Calu3 (cell line): ENCODE results near the gene IRAK2. TPM values are rescaled to one million over a fixed set of nuclear protein-coding genes. Genes with fewer than 3 reads are reported as not detected.

Experiments used
- BruUV-seq: library from RNA; stranded (reverse); fragments of 400-500 nt; replicated peaks from 2 replicates; lab custom pipeline; 2021; lab: Mats Ljungman, UMichigan
- CTCF ChIA-PET: fragments of 300-600 bp; sonication (Branson Sonifier 250); formaldehyde crosslinking; loops from one replicate; lab custom pipeline; 2022; ENCODE audit warnings: antibody characterized with exemption; lab: Charles Lee
- DNase-seq: peaks from one replicate; pipeline ENCODE4 v3.0.0; 2022
- H3K27ac Mint-ChIP-seq: one replicate; pipeline ENCODE4 v1.8.0; 2022; ENCODE audit warnings: mixed read lengths; ENCODE audit not compliant: unreplicated experiment
- H3K27me3 Mint-ChIP-seq: one replicate; pipeline ENCODE4 v1.8.0; 2022; ENCODE audit warnings: mixed read lengths; ENCODE audit not compliant: unreplicated experiment
- H3K36me3 Mint-ChIP-seq: one replicate; pipeline ENCODE4 v1.8.0; 2022; ENCODE audit warnings: mild to moderate bottlenecking, moderate library complexity, mixed read lengths; ENCODE audit not compliant: insufficient read depth, unreplicated experiment
- H3K4me1 Mint-ChIP-seq: one replicate; pipeline ENCODE4 v1.8.0; 2022; ENCODE audit warnings: mild to moderate bottlenecking, low read depth, mixed read lengths; ENCODE audit not compliant: unreplicated experiment
- H3K4me3 Mint-ChIP-seq: one replicate; pipeline ENCODE4 v1.8.0; 2022; ENCODE audit warnings: mild to moderate bottlenecking, low read depth, moderate library complexity, mixed read lengths; ENCODE audit not compliant: unreplicated experiment
- H3K9me3 Mint-ChIP-seq: one replicate; pipeline ENCODE4 v1.8.0; 2022; ENCODE audit warnings: low read depth, mixed read lengths; ENCODE audit not compliant: unreplicated experiment
- intact Hi-C: fragments of 100-400 bp; cut with micrococcal nuclease; formaldehyde crosslinking; loops from one replicate; pipeline ENCODE4 v1.10.0; 2022; ENCODE audit not compliant: unreplicated experiment
- total RNA-seq: library from RNA; stranded (reverse); gene quantifications from 2 replicates; pipeline ENCODE4 v1.2.3, GENCODE V29; 2022
- TF ChIP-seq, protein P1 (sequence below): fragments of 200-600 bp; IDR thresholded peaks from one replicate; pipeline ENCODE4 v1.8.0; 2022; ENCODE audit warnings: antibody characterized with exemption; ENCODE audit not compliant: unreplicated experiment

IRAK2 gene
- total RNA-seq, 1 experiment from 2014 or later = 31.6 TPM

DNA sequence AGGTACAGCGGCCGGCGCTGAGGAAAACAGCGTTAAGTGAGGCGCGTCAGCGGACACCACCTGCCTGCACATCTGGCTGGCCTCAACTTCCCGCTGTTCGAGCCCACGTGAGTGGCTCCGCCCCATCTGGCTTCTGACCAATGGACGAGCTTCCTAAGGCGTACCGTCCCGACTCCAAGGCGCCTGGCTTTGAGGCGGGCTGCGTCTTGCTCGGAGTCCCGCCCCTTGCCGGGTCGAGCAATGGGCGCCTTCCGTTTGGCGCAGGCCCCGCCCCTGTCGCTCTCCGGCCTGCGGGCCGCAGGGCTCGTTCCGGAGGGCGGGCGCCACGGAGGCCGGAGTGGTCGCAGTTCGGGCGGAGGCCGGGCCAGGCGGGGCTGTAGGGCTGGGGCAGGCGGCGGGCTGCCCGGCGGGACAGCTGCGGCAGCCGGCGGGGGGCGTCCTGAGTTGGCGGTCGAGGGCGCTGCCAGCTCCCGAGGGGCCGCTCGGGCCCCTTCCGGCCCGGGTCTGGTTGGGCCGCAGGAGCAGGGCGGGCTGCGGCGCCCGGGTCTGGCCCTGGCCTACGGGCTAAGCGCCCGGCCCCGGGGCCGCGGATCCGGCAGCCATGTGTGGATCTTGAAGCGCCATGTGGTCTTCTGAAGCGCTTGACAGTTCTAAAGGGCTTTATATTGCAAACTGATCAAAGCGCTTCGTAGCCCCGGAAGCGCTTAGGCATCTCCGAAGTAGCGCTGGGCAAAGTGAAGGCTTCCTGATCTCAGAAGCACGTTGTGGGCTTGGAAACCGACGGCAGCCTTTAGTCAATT, 83.7 kb downstream of the IRAK2 start, which contains the start of gene TATDN2:
TSS of gene TATDN2 (plus strand) at position 276 of the 800 bp plus-strand sequence. CDS start 742 bp downstream, outside the sequence.
- peaks cover 71% of the 10 kb centered on the region for H3K36me3 Mint-ChIP-seq
- TSS peak; percentile 72 for BruUV-seq

DNA sequence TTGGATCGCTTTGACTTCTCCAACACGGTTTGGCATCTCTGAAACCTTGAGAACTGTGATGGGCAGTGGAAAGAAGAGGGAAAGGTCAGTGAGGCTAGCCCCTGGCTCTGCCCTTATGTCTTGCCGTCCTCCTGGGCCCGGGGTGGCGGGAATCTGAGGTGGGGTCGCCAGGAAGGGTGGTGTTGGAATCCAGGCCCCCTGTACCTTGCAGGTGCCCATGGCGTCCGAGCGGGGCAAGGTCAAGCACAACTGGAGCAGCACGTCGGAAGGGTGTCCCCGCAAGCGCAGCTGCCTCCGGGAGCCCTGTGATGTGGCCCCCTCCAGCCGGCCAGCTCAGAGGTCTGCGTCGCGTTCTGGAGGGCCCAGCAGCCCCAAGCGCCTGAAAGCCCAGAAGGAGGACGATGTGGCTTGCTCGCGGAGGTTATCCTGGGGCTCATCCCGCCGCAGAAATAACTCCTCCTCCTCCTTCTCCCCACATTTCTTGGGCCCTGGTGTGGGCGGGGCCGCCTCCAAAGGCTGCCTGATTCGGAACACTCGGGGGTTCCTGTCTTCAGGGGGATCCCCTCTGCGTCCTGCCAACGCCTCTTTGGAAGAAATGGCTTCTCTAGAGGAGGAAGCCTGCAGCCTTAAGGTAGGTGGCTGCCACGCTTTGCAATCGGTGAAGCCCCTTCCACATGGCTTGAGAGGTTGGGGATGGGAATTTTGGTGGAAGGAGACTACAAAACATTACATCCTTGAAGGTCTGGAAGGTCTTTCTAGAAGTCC, 84.4 kb downstream of the IRAK2 start:
- peaks cover 71% of the 10 kb centered on the region for H3K36me3 Mint-ChIP-seq
- DNase-seq = peak; percentile 28
- H3K4me3 Mint-ChIP-seq = peak overlapping the region; percentile 86
- peak overlapping the region; percentile 69 for H3K27ac Mint-ChIP-seq
- no peaks in the 10 kb centered on the region for H3K27me3 Mint-ChIP-seq
- no TSS peak for BruUV-seq
- intact Hi-C loops = no loop called here
- CTCF ChIA-PET = interaction anchor here (0.7 to 0.9 kb wide), 4 partner anchors 65 to 1692 kb away, joined by 3 to 4 read pairs (median 4); no protein-coding TSS in a partner anchor
- H3K9me3 Mint-ChIP-seq = no peaks in the 10 kb centered on the region
- TF ChIP-seq, protein P1, sequence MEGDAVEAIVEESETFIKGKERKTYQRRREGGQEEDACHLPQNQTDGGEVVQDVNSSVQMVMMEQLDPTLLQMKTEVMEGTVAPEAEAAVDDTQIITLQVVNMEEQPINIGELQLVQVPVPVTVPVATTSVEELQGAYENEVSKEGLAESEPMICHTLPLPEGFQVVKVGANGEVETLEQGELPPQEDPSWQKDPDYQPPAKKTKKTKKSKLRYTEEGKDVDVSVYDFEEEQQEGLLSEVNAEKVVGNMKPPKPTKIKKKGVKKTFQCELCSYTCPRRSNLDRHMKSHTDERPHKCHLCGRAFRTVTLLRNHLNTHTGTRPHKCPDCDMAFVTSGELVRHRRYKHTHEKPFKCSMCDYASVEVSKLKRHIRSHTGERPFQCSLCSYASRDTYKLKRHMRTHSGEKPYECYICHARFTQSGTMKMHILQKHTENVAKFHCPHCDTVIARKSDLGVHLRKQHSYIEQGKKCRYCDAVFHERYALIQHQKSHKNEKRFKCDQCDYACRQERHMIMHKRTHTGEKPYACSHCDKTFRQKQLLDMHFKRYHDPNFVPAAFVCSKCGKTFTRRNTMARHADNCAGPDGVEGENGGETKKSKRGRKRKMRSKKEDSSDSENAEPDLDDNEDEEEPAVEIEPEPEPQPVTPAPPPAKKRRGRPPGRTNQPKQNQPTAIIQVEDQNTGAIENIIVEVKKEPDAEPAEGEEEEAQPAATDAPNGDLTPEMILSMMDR = no peak
- H3K4me1 Mint-ChIP-seq = peaks cover 8% of the 10 kb centered on the region

More for the DNA sequence above, 83.7 kb downstream of the IRAK2 start, which contains the start of gene TATDN2:
- CTCF ChIA-PET = interaction anchor here (0.9 to 1.4 kb wide), 2 partner anchors 42 to 80 kb away, joined by 3 to 4 read pairs; no protein-coding TSS in a partner anchor
- intact Hi-C loops = no loop called here
- H3K27ac Mint-ChIP-seq = peak within 1 kb of the TSS; percentile 91
- H3K27me3 Mint-ChIP-seq = no peaks in the 10 kb centered on the region
- TF ChIP-seq, protein P1 = no peak
- peak within 1 kb of the TSS; percentile 86 for H3K4me3 Mint-ChIP-seq
- DNase-seq = peak; percentile 94
- H3K9me3 Mint-ChIP-seq = no peaks in the 10 kb centered on the region
- H3K4me1 Mint-ChIP-seq = peaks cover 8% of the 10 kb centered on the region

DNA sequence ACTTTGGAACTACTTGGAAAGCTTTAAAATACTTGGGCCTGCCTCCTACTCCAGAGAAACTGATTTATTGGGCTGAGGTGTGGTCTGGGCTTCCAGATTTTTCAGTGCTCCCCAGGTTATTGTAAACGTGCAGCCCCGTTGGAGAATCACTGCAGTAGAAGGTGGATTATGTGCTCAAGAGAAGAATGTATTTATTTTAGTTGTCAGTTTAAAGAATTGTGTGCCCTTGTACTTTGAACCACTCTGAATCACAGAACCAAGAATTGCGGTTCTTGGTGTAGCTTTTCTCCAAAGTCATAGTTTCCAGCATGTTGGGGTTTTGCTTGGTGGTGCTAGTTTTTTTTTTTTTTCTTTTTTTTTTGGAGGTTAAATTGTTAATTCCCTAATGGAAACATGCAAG, 85.1 kb downstream of the IRAK2 start:
- H3K27ac Mint-ChIP-seq = peak overlapping the region; percentile 69
- H3K4me3 Mint-ChIP-seq = peak overlapping the region; percentile 86
- H3K36me3 Mint-ChIP-seq = peaks cover 70% of the 10 kb centered on the region
- no peaks in the 10 kb centered on the region for H3K9me3 Mint-ChIP-seq
- CTCF ChIA-PET = interaction anchor here (0.7 kb wide), 3 partner anchors 65 to 1692 kb away, joined by 3 to 4 read pairs (median 3); no protein-coding TSS in a partner anchor
- no peak for DNase-seq
- TF ChIP-seq, protein P1 = no peak
- BruUV-seq = no TSS peak
- no peaks in the 10 kb centered on the region for H3K27me3 Mint-ChIP-seq
- H3K4me1 Mint-ChIP-seq = peaks cover 8% of the 10 kb centered on the region
- intact Hi-C loops = no loop called here

DNA sequence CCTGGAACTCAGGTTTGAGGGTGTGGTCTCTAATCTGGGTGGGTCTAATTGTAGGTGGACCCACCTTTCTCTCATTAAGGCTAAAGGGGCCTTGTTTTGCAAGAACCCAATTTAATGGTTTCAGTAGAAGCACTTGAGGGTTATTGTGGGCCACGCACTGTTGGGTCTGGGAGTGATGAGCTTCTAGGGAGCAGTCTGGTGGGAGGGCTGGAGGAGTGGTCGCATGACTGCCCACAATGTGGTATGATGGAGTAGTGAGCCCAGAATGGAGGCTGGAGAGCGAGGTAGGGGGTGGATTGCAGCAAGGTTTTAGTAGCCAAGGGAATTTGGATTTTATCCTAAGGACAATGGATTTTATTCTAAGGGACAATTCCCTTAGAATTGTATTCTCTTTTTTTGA, 86.3 kb downstream of the IRAK2 start:
- Mint-ChIP-seq H3K27ac (no peak overlapping the region), H3K9me3 (no peaks in the 10 kb centered on the region), H3K36me3 (peaks cover 65% of the 10 kb centered on the region), H3K4me1 (peaks cover 8% of the 10 kb centered on the region), H3K27me3 (no peaks in the 10 kb centered on the region), H3K4me3 (peak overlapping the region; percentile 86)
- BruUV-seq = no TSS peak
- intact Hi-C loops = no loop called here
- DNase-seq = no peak
- CTCF ChIA-PET = no interaction called here
- TF ChIP-seq, protein P1 = no peak
